Kidney epithelial cell (primary cell): ENCODE results near the gene VWA3A. TPM values are rescaled to one million over a fixed set of nuclear protein-coding genes. Genes with fewer than 3 reads are reported as not detected.
A peak's percentile ranks its signal among the peaks of the same experiment; 100 is the strongest.

Experiments
- DNase-seq: peaks from one replicate; pipeline ENCODE4 v3.0.0-alpha.2; 2010; ENCODE audit warnings: low read depth
- H3K27me3 ChIP-seq: 2 replicates; pipeline ENCODE4 v1.6.0; 2011; ENCODE audit warnings: low read length; ENCODE audit not compliant: control insufficient read depth, insufficient read depth
- H3K36me3 ChIP-seq: 2 replicates; pipeline ENCODE4 v1.5.1; 2011; ENCODE audit warnings: low read length; ENCODE audit not compliant: control insufficient read depth, insufficient read depth
- H3K4me3 ChIP-seq: 2 replicates; pipeline ENCODE4 v1.5.1; 2011; ENCODE audit warnings: low read depth, mild to moderate bottlenecking, control low read depth, low read length
- CTCF ChIP-seq: IDR thresholded peaks from 2 replicates; pipeline ENCODE4 v1.5.1; 2011; ENCODE audit warnings: mild to moderate bottlenecking, moderate library complexity, low read length, control low read depth, inconsistent platforms; ENCODE audit not compliant: insufficient read depth, poor library complexity, severe bottlenecking
- total RNA-seq: library from RNA; depleted of rRNA; stranded (reverse); fragments of >200 nt; gene quantifications from 2 replicates; pipeline ENCODE4 v1.2.3, GENCODE V29; 2015

VWA3A gene
- total RNA-seq, 1 donor from 2014 or later = 0.04 TPM

GRCh38 chr16:22202261-22202637 lies 109.9 kb downstream of the VWA3A start:
- no peak overlapping the region for H3K4me3 ChIP-seq
- no peak for TF ChIP-seq CTCF
- H3K27me3 ChIP-seq = no peaks in the 10 kb centered on the region
- no peak for DNase-seq
- no peaks in the 10 kb centered on the region for H3K36me3 ChIP-seq

- no peak for TF ChIP-seq CTCF
- Histone ChIP-seq H3K27me3 (no peaks in the 10 kb centered on the region), H3K36me3 (no peaks in the 10 kb centered on the region), H3K4me3 (no peak overlapping the region)
- DNase-seq = no peak
Measured at GRCh38 chr16:22203091-22203490, 110.8 kb downstream of the VWA3A start.

- Histone ChIP-seq H3K4me3 (no peak overlapping the region), H3K27me3 (no peaks in the 10 kb centered on the region), H3K36me3 (no peaks in the 10 kb centered on the region)
- TF ChIP-seq CTCF = no peak
- DNase-seq = no peak
Measured at GRCh38 chr16:22204091-22204655, 111.8 kb downstream of the VWA3A start.

- DNase-seq = no peak
- H3K4me3 ChIP-seq = peak overlapping the region; percentile 19
- TF ChIP-seq CTCF = no peak
- H3K27me3 ChIP-seq = no peaks in the 10 kb centered on the region
- H3K36me3 ChIP-seq = no peaks in the 10 kb centered on the region
Measured at GRCh38 chr16:22205577-22206012, 113.3 kb downstream of the VWA3A start.

GRCh38 chr16:22206013-22206841 lies 113.9 kb downstream of the VWA3A start, which contains the start of gene EEF2K:
EEF2K (plus strand) TSS chr16:22206278; CDS start chr16:22225730, 19,452 bp downstream.
- no peaks in the 10 kb centered on the region for H3K27me3 ChIP-seq
- peak within 1 kb of the TSS; percentile 88 for H3K4me3 ChIP-seq
- peak; percentile 75 for DNase-seq
- peak; percentile 71 for TF ChIP-seq CTCF
- no peaks in the 10 kb centered on the region for H3K36me3 ChIP-seq

Other genes starting within 250 kb of the VWA3A start
- gene NPIPB4, start 234.8 kb upstream of the VWA3A start, total RNA-seq = 19.8 and 41.4 TPM in 2 replicates
- gene UQCRC2, start 139.2 kb upstream of the VWA3A start, total RNA-seq = 102 and 116 TPM in 2 replicates
- gene PDZD9, start 91.4 kb upstream of the VWA3A start, total RNA-seq = not detected in 2 replicates
- gene MOSMO, start 84.4 kb upstream of the VWA3A start, total RNA-seq = 8.5 and 15.2 TPM in 2 replicates
- gene SDR42E2, start 70.0 kb downstream of the VWA3A start, total RNA-seq = not detected in 2 replicates
- gene EEF2K, start 113.7 kb downstream of the VWA3A start, total RNA-seq = 6.8 and 12.3 TPM in 2 replicates
- gene POLR3E, start 204.9 kb downstream of the VWA3A start, total RNA-seq = 33.1 and 39.4 TPM in 2 replicates